Gastrocnemius medialis (tissue), 4 donors: Measurements from ENCODE around the gene KDM4B. TPM values are rescaled to one million over a fixed set of nuclear protein-coding genes. Genes with fewer than 3 reads are reported as not detected.

Experiments
- ATAC-seq, 2 donors: fragments of 150-250 bp; one replicate each; pipeline ENCODE4 v1.9.1; 2016
- DNase-seq, 2 donors: peaks; one replicate each; pipeline ENCODE4 v3.0.0-alpha.2; 2019
- H3K27ac ChIP-seq, 4 donors: fragments of 200-600 bp; sonication (generic); 1 replicate in 1 of 4; 2 replicates in 3 of 4; pipeline ENCODE4 v1.5.1; 2016 to 2018; ENCODE audit warnings: mild to moderate bottlenecking in 2 of 4, moderate library complexity in 1 of 4
- H3K27me3 ChIP-seq, 3 donors: fragments of 200-600 bp; sonication (generic) in 2 of 3; 1 replicate in 1 of 3; 2 replicates in 2 of 3; pipeline versions ENCODE4 v1.5.1 to v1.6.0; 2016 to 2019; ENCODE audit warnings: mild to moderate bottlenecking in 1 of 3, moderate library complexity in 1 of 3
- H3K36me3 ChIP-seq, 2 donors: fragments of 200-600 bp; sonication (generic) in 1 of 2; one replicate each; pipeline ENCODE4 v1.5.1; 2017 to 2018
- H3K4me1 ChIP-seq, 2 donors: fragments of 200-600 bp; sonication (generic) in 1 of 2; one replicate each; pipeline ENCODE4 v1.5.1; 2016 to 2017; ENCODE audit warnings: mild to moderate bottlenecking in 2 of 2
- H3K4me3 ChIP-seq, 4 donors: fragments of 200-600 bp; sonication (generic) in 3 of 4; 1 replicate in 1 of 4; 2 replicates in 3 of 4; pipeline ENCODE4 v1.5.1; 2016 to 2019; ENCODE audit warnings: mild to moderate bottlenecking in 2 of 4
- H3K9me3 ChIP-seq, 3 donors: fragments of 200-600 bp; sonication (generic) in 2 of 3; 1 replicate in 1 of 3; 2 replicates in 2 of 3; pipeline ENCODE4 v1.5.1; 2016 to 2019
- CTCF ChIP-seq, 5 experiments: fragments of 450-650 bp in 3 of 5; fragments of 200-600 bp in 2 of 5; sonication (generic) in 2 of 5; IDR thresholded peaks in 4 of 5; conservative IDR thresholded peaks in 1 of 5; 1 replicate in 4 of 5; 2 replicates in 1 of 5; pipeline ENCODE4 v1.5.1; 2016 to 2019; ENCODE audit warnings: antibody characterized with exemption in 5 of 5, mild to moderate bottlenecking in 3 of 5, moderate library complexity in 3 of 5
- POLR2A ChIP-seq, 2 donors: fragments of 450-650 bp; IDR thresholded peaks; one replicate each; pipeline ENCODE4 v1.6.1; 2017; ENCODE audit warnings: antibody characterized with exemption in 2 of 2, mild to moderate bottlenecking in 2 of 2, moderate library complexity in 2 of 2
- in situ Hi-C, 4 donors: fragments of 200-750 bp; cut with MboI; loops; one replicate each; pipeline versions ENCODE4 v1.15.0 to v1.8.0; 2017; ENCODE audit warnings: low sequenced_read_pairs in 4 of 4
- intact Hi-C: fragments of 100-400 bp; cut with DNase I; formaldehyde crosslinking; loops from one replicate; pipeline ENCODE4 v1.15.1; 2023; ENCODE audit warnings: low total_unique reads
- total RNA-seq, 4 donors: library from RNA; depleted of rRNA; stranded (reverse); fragments of >200 nt; gene quantifications; one replicate each; pipeline versions ENCODE4 v1.1.0 to v1.2.3, GENCODE V29; 2016

Gene KDM4B
- total RNA-seq, 4 donors from 2014 or later = 40.9 to 61.4 (median 46.4) TPM

GRCh38 chr19:5040544-5041167 is 71.7 kb downstream of the KDM4B start:
- H3K4me1 ChIP-seq = peaks cover 33 to 35% of the 10 kb centered on the region in 2 donors
- intact Hi-C loops (loop anchor here (10.0 kb wide), 1 partner anchor 84 kb away; no protein-coding TSS in a partner anchor), in situ Hi-C loops (no loop called here)
- H3K27me3 ChIP-seq = no peaks in the 10 kb centered on the region
- TF ChIP-seq POLR2A (IDR thresholded peaks at IDR 0.05) = no peak
- no peak overlapping the region for H3K4me3 ChIP-seq
- H3K9me3 ChIP-seq = no peaks in the 10 kb centered on the region
- no peak overlapping the region for H3K27ac ChIP-seq
- ATAC-seq (no peak), DNase-seq (no peak)
- peaks cover 0 to 15% of the 10 kb centered on the region in 2 donors for H3K36me3 ChIP-seq

GRCh38 chr19:5041168-5041912 is 72.4 kb downstream of the KDM4B start:
- TF ChIP-seq CTCF (IDR thresholded peaks at IDR 0.05 in 4 of 5, conservative IDR thresholded peaks at IDR 0.05 in 1 of 5) (no peak), POLR2A (IDR thresholded peaks at IDR 0.05) (no peak)
- ATAC-seq (no peak), DNase-seq (no peak)
- peak overlapping the region in 2 of 4 donors; percentile 26 to 38 for H3K27ac ChIP-seq
- intact Hi-C loops (loop anchor here (10.0 kb wide), 1 partner anchor 83 kb away; no protein-coding TSS in a partner anchor), in situ Hi-C loops (no loop called here)
- peaks cover 33% of the 10 kb centered on the region in 2 donors for H3K4me1 ChIP-seq
- no peaks in the 10 kb centered on the region for H3K9me3 ChIP-seq
- H3K36me3 ChIP-seq = peaks cover 0 to 15% of the 10 kb centered on the region in 2 donors
- H3K27me3 ChIP-seq = no peaks in the 10 kb centered on the region
- H3K4me3 ChIP-seq = no peak overlapping the region

- Histone ChIP-seq H3K27ac (peak overlapping the region in 1 of 4 donors; percentile 26), H3K9me3 (no peaks in the 10 kb centered on the region), H3K4me3 (no peak overlapping the region), H3K36me3 (peaks cover 0 to 15% of the 10 kb centered on the region in 2 donors), H3K4me1 (peaks cover 33% of the 10 kb centered on the region in 2 donors), H3K27me3 (no peaks in the 10 kb centered on the region)
- DNase-seq (no peak), ATAC-seq (no peak)
- TF ChIP-seq POLR2A (IDR thresholded peaks at IDR 0.05) (no peak), CTCF (IDR thresholded peaks at IDR 0.05 in 4 of 5, conservative IDR thresholded peaks at IDR 0.05 in 1 of 5) (no peak)
- in situ Hi-C loops (no loop called here), intact Hi-C loops (loop anchor here (10.0 kb wide), 1 partner anchor 83 kb away; no protein-coding TSS in a partner anchor)
Observed at GRCh38 chr19:5041913-5042187, 72.9 kb downstream of the KDM4B start.

- Histone ChIP-seq H3K4me3 (no peak overlapping the region), H3K27me3 (no peaks in the 10 kb centered on the region), H3K9me3 (no peaks in the 10 kb centered on the region), H3K4me1 (peaks cover 32 to 33% of the 10 kb centered on the region in 2 donors), H3K27ac (no peak overlapping the region), H3K36me3 (peaks cover 0 to 17% of the 10 kb centered on the region in 2 donors)
- ATAC-seq = no peak
- in situ Hi-C loops (no loop called here), intact Hi-C loops (loop anchor here (10.0 kb wide), 1 partner anchor 82 kb away; no protein-coding TSS in a partner anchor)
- no peak for DNase-seq
- TF ChIP-seq CTCF (IDR thresholded peaks at IDR 0.05 in 4 of 5, conservative IDR thresholded peaks at IDR 0.05 in 1 of 5) = no peak
- TF ChIP-seq POLR2A (IDR thresholded peaks at IDR 0.05) = no peak
Observed at GRCh38 chr19:5042556-5042955, 73.6 kb downstream of the KDM4B start.

GRCh38 chr19:5045029-5045428 is 76.1 kb downstream of the KDM4B start:
- TF ChIP-seq CTCF (IDR thresholded peaks at IDR 0.05 in 4 of 5, conservative IDR thresholded peaks at IDR 0.05 in 1 of 5) (no peak), POLR2A (IDR thresholded peaks at IDR 0.05) (no peak)
- Histone ChIP-seq H3K27me3 (no peaks in the 10 kb centered on the region), H3K27ac (no peak overlapping the region), H3K4me1 (peaks cover 38 to 40% of the 10 kb centered on the region in 2 donors), H3K4me3 (no peak overlapping the region), H3K36me3 (peaks cover 0 to 17% of the 10 kb centered on the region in 2 donors), H3K9me3 (no peaks in the 10 kb centered on the region)
- DNase-seq (no peak), ATAC-seq (no peak)
- intact Hi-C loops = loop anchor here (10.0 kb wide), 1 partner anchor 80 kb away; no protein-coding TSS in a partner anchor
- in situ Hi-C loops = no loop called here
